PFSK-1 (cell line): ENCODE measurements around the gene MTG2.

Experiments
- FOXP2 ChIP-seq: optimal IDR thresholded peaks from 2 replicates; pipeline ENCODE3; 2011; ENCODE audit warnings: borderline replicate concordance, control low read depth, inconsistent platforms; ENCODE audit not compliant: insufficient read depth; ENCODE audit errors: extremely low read length, extremely low read depth
- POLR2AphosphoS5 ChIP-seq: IDR thresholded peaks from 2 replicates; pipeline ENCODE4 v1.6.1; 2012; ENCODE audit warnings: low read depth, mild to moderate bottlenecking, control low read depth, low read length, moderate library complexity
- REST ChIP-seq, 2 experiments: IDR thresholded peaks; 2 replicates each; pipeline versions ENCODE4 v1.6.1 to v1.8.0; 2011 to 2012; ENCODE audit warnings: low read depth in 2 of 2, low read length in 2 of 2, control low read depth in 1 of 2, inconsistent platforms in 1 of 2, mild to moderate bottlenecking in 1 of 2, moderate library complexity in 1 of 2; ENCODE audit not compliant: insufficient read depth in 1 of 2
- SIN3A ChIP-seq: IDR thresholded peaks from 2 replicates; pipeline ENCODE4 v1.6.1; 2012; ENCODE audit warnings: mild to moderate bottlenecking, low read length, moderate library complexity, borderline replicate concordance; ENCODE audit not compliant: insufficient read depth
- TAF1 ChIP-seq: IDR thresholded peaks from 2 replicates; pipeline ENCODE4 v1.6.1; 2012; ENCODE audit warnings: low read length, control low read depth, borderline replicate concordance; ENCODE audit not compliant: insufficient read depth

The MTG2 gene

GRCh38 chr20:62220666-62221568 is 38.1 kb downstream of the MTG2 start:
- TF ChIP-seq POLR2AphosphoS5, result no peak
- TF ChIP-seq REST (IDR thresholded peaks at IDR 0.05; ENCODE audit: insufficient read depth in 1 of 2, low read depth in 2 of 2, low read length in 2 of 2), result no peak
- no peak for TF ChIP-seq FOXP2
- TF ChIP-seq SIN3A, result no peak
- no peak for TF ChIP-seq TAF1

- no peak for TF ChIP-seq FOXP2
- TF ChIP-seq POLR2AphosphoS5, result no peak
- TF ChIP-seq TAF1, result no peak
- TF ChIP-seq REST (IDR thresholded peaks at IDR 0.05; ENCODE audit: insufficient read depth in 1 of 2, low read depth in 2 of 2, low read length in 2 of 2), result no peak
- TF ChIP-seq SIN3A, result no peak
Observed at GRCh38 chr20:62222266-62222850, 39.5 kb downstream of the MTG2 start.

- no peak for TF ChIP-seq SIN3A
- TF ChIP-seq TAF1, result no peak
Observed at GRCh38 chr20:62222972-62223371, 40.1 kb downstream of the MTG2 start.

GRCh38 chr20:62223571-62223970 is 40.7 kb downstream of the MTG2 start:
- no peak for TF ChIP-seq REST (IDR thresholded peaks at IDR 0.05; ENCODE audit: insufficient read depth in 1 of 2, low read depth in 2 of 2, low read length in 2 of 2)
- TF ChIP-seq TAF1, result no peak
- no peak for TF ChIP-seq POLR2AphosphoS5
- no peak for TF ChIP-seq FOXP2
- TF ChIP-seq SIN3A, result no peak

GRCh38 chr20:62224113-62224855 is 41.5 kb downstream of the MTG2 start:
- TF ChIP-seq REST (IDR thresholded peaks at IDR 0.05; ENCODE audit: insufficient read depth in 1 of 2, low read depth in 2 of 2, low read length in 2 of 2) (no peak), FOXP2 (no peak), TAF1 (no peak), POLR2AphosphoS5 (no peak), SIN3A (no peak)
